HepG2 (cell line): ENCODE measurements around the gene CHRNA5. TPM values are rescaled to one million over a fixed set of nuclear protein-coding genes. Genes with fewer than 3 reads are reported as not detected.

Experiments used
- ATAC-seq: fragments of 200-7000 bp; cut with Tn5 transposase; 3 replicates; pipeline ENCODE4 v1.9.1; 2020; ENCODE audit warnings: mild to moderate bottlenecking, moderate library complexity
- BruUV-seq: library from RNA; stranded (reverse); fragments of 400-500 nt; replicated peaks from 2 replicates; lab custom pipeline; 2021; lab: Mats Ljungman, UMichigan
- CTCF ChIA-PET: fragments of 300-600 bp; formaldehyde crosslinking; extraction: SDS; loops from one replicate; lab custom pipeline; 2021; ENCODE audit warnings: low total read pairs, inconsistent platforms, low intra/inter-chr PET ratio; lab: Yijun Ruan, JAX
- POLR2A ChIA-PET: fragments of 350-600 bp; sonication (Branson Sonifier 250); formaldehyde crosslinking; loops from one replicate; lab custom pipeline; 2020; ENCODE audit warnings: antibody characterized with exemption, inconsistent platforms; lab: Yijun Ruan, JAX
- DNase-seq: peaks from one replicate; pipeline ENCODE4 v3.0.0-alpha.2; 2015; ENCODE audit warnings: low spot score
- FAIRE-seq: peaks from 3 replicates; lab custom pipeline; 2011; peaks lifted over from hg19 to GRCh38; lab: Jason Lieb, UNC
- H2AFZ ChIP-seq: one replicate; pipeline ENCODE4 v1.6.1; 2011; ENCODE audit warnings: low read length, inconsistent platforms
- H3K27ac ChIP-seq: fragments of 300-600 bp; 3 replicates; pipeline ENCODE4 v1.8.0; 2011; ENCODE audit warnings: mixed run types, mild to moderate bottlenecking, mixed read lengths, low read length, inconsistent platforms; ENCODE audit not compliant: insufficient read depth; ENCODE audit errors: extremely low read length
- H3K27me3 ChIP-seq, 2 experiments: fragments of 200-600 bp in 1 of 2; 2 replicates in 1 of 2; 3 replicates in 1 of 2; pipeline versions ENCODE4 v1.6.0 to v1.8.0; 2011; ENCODE audit warnings: low read length in 2 of 2, mild to moderate bottlenecking in 2 of 2, moderate library complexity in 2 of 2, inconsistent platforms in 1 of 2; ENCODE audit not compliant: insufficient read depth in 2 of 2, control insufficient read depth in 1 of 2
- H3K36me3 ChIP-seq, 2 experiments: fragments of 200-600 bp in 1 of 2; replicated peaks in 1 of 2; 2 replicates in 1 of 2; 3 replicates in 1 of 2; pipeline versions ENCODE4 v1.5.1 to v1.8.0; 2011; ENCODE audit warnings: low read length in 2 of 2, inconsistent platforms in 1 of 2; ENCODE audit not compliant: insufficient read depth in 2 of 2, control insufficient read depth in 1 of 2
- H3K4me1 ChIP-seq: 2 replicates; pipeline ENCODE4 v1.5.1; 2012; ENCODE audit warnings: low read length, inconsistent platforms; ENCODE audit not compliant: insufficient read depth
- H3K4me2 ChIP-seq: 2 replicates; pipeline ENCODE4 v1.6.0; 2011; ENCODE audit warnings: low read depth, low read length, inconsistent platforms
- H3K4me3 ChIP-seq, 3 experiments: fragments of 200-600 bp in 1 of 3; sonication (generic), shearing (Covaris generic) in 1 of 3; replicated peaks in 1 of 3; 2 replicates each; pipeline ENCODE4 v1.5.1; 2011 to 2016; ENCODE audit warnings: low read length in 3 of 3, inconsistent platforms in 2 of 3, low read depth in 2 of 3, mild to moderate bottlenecking in 2 of 3, control low read depth in 1 of 3, mixed read lengths in 1 of 3; ENCODE audit not compliant: insufficient read depth in 1 of 3
- H3K79me2 ChIP-seq: one replicate; pipeline ENCODE4 v1.6.1; 2011; ENCODE audit warnings: low read length, inconsistent platforms; ENCODE audit not compliant: insufficient read depth
- H3K9ac ChIP-seq: 2 replicates; pipeline ENCODE4 v1.6.0; 2011; ENCODE audit warnings: mild to moderate bottlenecking, low read depth, low read length, inconsistent platforms; ENCODE audit not compliant: insufficient read depth
- H3K9me3 ChIP-seq: 2 replicates; pipeline ENCODE4 v1.5.1; 2012; ENCODE audit warnings: mild to moderate bottlenecking, low read length
- H4K20me1 ChIP-seq: 2 replicates; pipeline ENCODE4 v1.6.0; 2011; ENCODE audit warnings: inconsistent platforms, mild to moderate bottlenecking, low read length, moderate library complexity; ENCODE audit not compliant: insufficient read depth
- ATF7 ChIP-seq, 2 experiments: fragments of 450-650 bp in 1 of 2; sonication (generic) in 1 of 2; formaldehyde crosslinking in 1 of 2; IDR thresholded peaks; 2 replicates each; pipeline versions ENCODE4 v1.4.0 to v1.6.1; 2016 to 2020; ENCODE audit warnings: antibody characterized with exemption in 1 of 2, mild to moderate bottlenecking in 1 of 2, missing genetic modification reagents in 1 of 2
- CBX2 ChIP-seq, 2 experiments: fragments of 200-600 bp in 1 of 2; sonication (generic); formaldehyde crosslinking in 1 of 2; IDR thresholded peaks; 2 replicates each; pipeline versions ENCODE4 v1.7.0 to v1.8.1; 2018 to 2022; ENCODE audit warnings: low read depth in 2 of 2, low read length in 1 of 2, mild to moderate bottlenecking in 1 of 2, missing genetic modification reagents in 1 of 2
- HOXA5 ChIP-seq: sonication (generic); formaldehyde crosslinking; IDR thresholded peaks from 2 replicates; pipeline ENCODE4 v1.4.0; 2020; ENCODE audit warnings: missing genetic modification reagents
- IKZF4 ChIP-seq: sonication (generic); formaldehyde crosslinking; IDR thresholded peaks from 2 replicates; pipeline ENCODE4 v1.5.1; 2020; ENCODE audit warnings: borderline replicate concordance, mild to moderate bottlenecking, low read depth, missing genetic modification reagents; ENCODE audit errors: not compliant biosample characterization
- MYNN ChIP-seq: sonication (generic); formaldehyde crosslinking; IDR thresholded peaks from 2 replicates; pipeline ENCODE4 v1.4.0; 2020; ENCODE audit warnings: mild to moderate bottlenecking, low read depth, missing genetic modification reagents
- PRDM15 ChIP-seq: sonication (generic); formaldehyde crosslinking; IDR thresholded peaks from 2 replicates; pipeline ENCODE4 v1.4.0; 2020; ENCODE audit warnings: missing genetic modification reagents
- RARG ChIP-seq: sonication (generic); formaldehyde crosslinking; IDR thresholded peaks from 2 replicates; pipeline ENCODE4 v1.4.0; 2020; ENCODE audit warnings: low read depth, mild to moderate bottlenecking, missing genetic modification reagents
- TCF12 ChIP-seq, 2 experiments: fragments of 450-650 bp in 1 of 2; sonication (generic) in 1 of 2; formaldehyde crosslinking in 1 of 2; IDR thresholded peaks; 2 replicates each; pipeline versions ENCODE4 v1.6.1 to v1.8.0; 2017 to 2022; ENCODE audit warnings: antibody characterized with exemption in 1 of 2, mild to moderate bottlenecking in 1 of 2, missing genetic modification reagents in 1 of 2, moderate library complexity in 1 of 2
- TGIF2 ChIP-seq: IDR thresholded peaks from 2 replicates; pipeline ENCODE4 v1.6.1; 2016; ENCODE audit warnings: control low read depth, missing compliant biosample characterization
- ZNF12 ChIP-seq: sonication (generic); formaldehyde crosslinking; IDR thresholded peaks from 2 replicates; pipeline ENCODE4 v1.5.0; 2020; ENCODE audit warnings: missing genetic modification reagents
- ZNF260 ChIP-seq: sonication (generic); formaldehyde crosslinking; IDR thresholded peaks from 2 replicates; pipeline ENCODE4 v1.4.0; 2020; ENCODE audit warnings: missing genetic modification reagents, low read depth, mild to moderate bottlenecking, borderline replicate concordance
- ZNF562 ChIP-seq: sonication (generic); formaldehyde crosslinking; IDR thresholded peaks from 2 replicates; pipeline ENCODE4 v1.8.0; 2022; ENCODE audit warnings: missing genetic modification reagents, borderline replicate concordance
- ZNF607 ChIP-seq: sonication (generic); formaldehyde crosslinking; IDR thresholded peaks from 2 replicates; pipeline ENCODE4 v1.5.1; 2020; ENCODE audit warnings: missing genetic modification reagents, mild to moderate bottlenecking, borderline replicate concordance
- WGBS: methylation state at CpG from one replicate; pipeline ENCODE4 v1.1.6; 2017; ENCODE audit warnings: low lambda C conversion rate; 5-methylcytosine and 5-hydroxymethylcytosine counted together
- in situ Hi-C: cut with HindIII; loops from 2 replicates; pipeline ENCODE4 v1.10.0; 2017; ENCODE audit warnings: low pct_unique_long_range_greater_than_20kb; ENCODE audit not compliant: extremely low pct_ligation_motif_present
- intact Hi-C: fragments of 100-400 bp; cut with micrococcal nuclease; formaldehyde crosslinking; loops from one replicate; pipeline ENCODE4 v1.10.0; 2022; ENCODE audit not compliant: unreplicated experiment
- polyA plus RNA-seq, 8 experiments: library from polyadenylated mRNA; depleted of rRNA in 3 of 8; stranded (reverse) in 7 of 8; unstranded in 1 of 8; fragments of >200 nt; fragmentation: Illumina TruSeq in 4 of 8; extraction: Trizol in 4 of 8; gene quantifications; 2 replicates each; pipeline versions ENCODE4 v1.2.1 to v1.2.3, GENCODE V29; 2011 to 2016; ENCODE audit warnings: low read depth in 4 of 8, missing spikeins in 1 of 8, mixed read lengths in 1 of 8; ENCODE audit not compliant: insufficient read depth in 1 of 8
- total RNA-seq, 5 experiments: library from RNA; depleted of rRNA; stranded (reverse); fragments of >200 nt; fragmentation: Illumina TruSeq; extraction: Trizol; gene quantifications; 2 replicates each; pipeline ENCODE4 v1.2.3, GENCODE V29; 2016; ENCODE audit warnings: low read depth in 1 of 5
- TF ChIP-seq, protein P1 (sequence below): sonication (generic); formaldehyde crosslinking; IDR thresholded peaks from 2 replicates; pipeline ENCODE4 v1.9.0; 2021; ENCODE audit warnings: missing genetic modification reagents, mild to moderate bottlenecking, borderline replicate concordance
- TF ChIP-seq, protein P2 (sequence below): sonication (generic); formaldehyde crosslinking; IDR thresholded peaks from 2 replicates; pipeline ENCODE4 v1.4.0; 2020; ENCODE audit warnings: mild to moderate bottlenecking, low read depth, missing genetic modification reagents

The CHRNA5 gene
- total and polyA plus RNA-seq, 2 of the 13 experiments (the other 11 are each of a cell fraction or from before 2014, with no cell fraction given) = 3.7 to 10.5 TPM

GRCh38 chr15:78634210-78635145 is 69.2 kb downstream of the CHRNA5 start:
- no peaks in the 10 kb centered on the region for H3K36me3 ChIP-seq
- POLR2A ChIA-PET = no interaction called here
- no peak overlapping the region for H3K4me3 ChIP-seq
- H2AFZ ChIP-seq = no peak overlapping the region
- DNase-seq (no peak), FAIRE-seq (no peak), ATAC-seq (no peak)
- H3K4me2 ChIP-seq = no peak overlapping the region
- in situ Hi-C loops = loop anchor here (5.0 kb wide), 1 partner anchor 73 kb away; no protein-coding TSS in a partner anchor
- H4K20me1 ChIP-seq = no peaks in the 10 kb centered on the region
- WGBS = 22% methylated on average over 9 of the region's 12 CpGs
- no TSS peak for BruUV-seq
- no peaks in the 10 kb centered on the region for H3K4me1 ChIP-seq
- TF ChIP-seq PRDM15 (no peak), RARG (CRISPR knock-in tag) (no peak), ZNF607 (CRISPR knock-in tag) (no peak), TGIF2 (CRISPR knock-in tag) (no peak), ATF7 (IDR thresholded peaks at IDR 0.05) (no peak), ATF7 (CRISPR knock-in tag; IDR thresholded peaks at IDR 0.05) (no peak), ZNF12 (CRISPR knock-in tag) (no peak), TCF12 (IDR thresholded peaks at IDR 0.05) (no peak), TCF12 (CRISPR knock-in tag; IDR thresholded peaks at IDR 0.05) (no peak), ZNF260 (CRISPR knock-in tag) (no peak), MYNN (CRISPR knock-in tag) (no peak), ZNF562 (CRISPR knock-in tag) (no peak), HOXA5 (CRISPR knock-in tag) (no peak), IKZF4 (CRISPR knock-in tag) (no peak), CBX2 (IDR thresholded peaks at IDR 0.05; ENCODE audit: low read depth, low read length) (no peak), CBX2 (CRISPR knock-in tag; IDR thresholded peaks at IDR 0.05; ENCODE audit: low read depth) (no peak)
- TF ChIP-seq, protein P1, sequence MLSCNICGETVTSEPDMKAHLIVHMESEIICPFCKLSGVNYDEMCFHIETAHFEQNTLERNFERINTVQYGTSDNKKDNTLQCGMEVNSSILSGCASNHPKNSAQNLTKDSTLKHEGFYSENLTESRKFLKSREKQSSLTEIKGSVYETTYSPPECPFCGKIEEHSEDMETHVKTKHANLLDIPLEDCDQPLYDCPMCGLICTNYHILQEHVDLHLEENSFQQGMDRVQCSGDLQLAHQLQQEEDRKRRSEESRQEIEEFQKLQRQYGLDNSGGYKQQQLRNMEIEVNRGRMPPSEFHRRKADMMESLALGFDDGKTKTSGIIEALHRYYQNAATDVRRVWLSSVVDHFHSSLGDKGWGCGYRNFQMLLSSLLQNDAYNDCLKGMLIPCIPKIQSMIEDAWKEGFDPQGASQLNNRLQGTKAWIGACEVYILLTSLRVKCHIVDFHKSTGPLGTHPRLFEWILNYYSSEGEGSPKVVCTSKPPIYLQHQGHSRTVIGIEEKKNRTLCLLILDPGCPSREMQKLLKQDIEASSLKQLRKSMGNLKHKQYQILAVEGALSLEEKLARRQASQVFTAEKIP = no peak
- TF ChIP-seq, protein P2, sequence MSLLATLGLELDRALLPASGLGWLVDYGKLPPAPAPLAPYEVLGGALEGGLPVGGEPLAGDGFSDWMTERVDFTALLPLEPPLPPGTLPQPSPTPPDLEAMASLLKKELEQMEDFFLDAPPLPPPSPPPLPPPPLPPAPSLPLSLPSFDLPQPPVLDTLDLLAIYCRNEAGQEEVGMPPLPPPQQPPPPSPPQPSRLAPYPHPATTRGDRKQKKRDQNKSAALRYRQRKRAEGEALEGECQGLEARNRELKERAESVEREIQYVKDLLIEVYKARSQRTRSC (CRISPR knock-in tag) = no peak
- TF ChIP-seq, all 625 proteins: peak for 0
- no peak overlapping the region for H3K27ac ChIP-seq
- intact Hi-C loops = no loop called here
- H3K27me3 ChIP-seq = peaks cover 1 to 20% of the 10 kb centered on the region in 2 experiments; a peak in 2 of 5 replicates
- no peaks in the 10 kb centered on the region for H3K79me2 ChIP-seq
- no peak overlapping the region for H3K9ac ChIP-seq
- no peaks in the 10 kb centered on the region for H3K9me3 ChIP-seq
- CTCF ChIA-PET = no interaction called here
